ENCODE measurements around the gene PEX14.

PEX14 gene

DNA sequence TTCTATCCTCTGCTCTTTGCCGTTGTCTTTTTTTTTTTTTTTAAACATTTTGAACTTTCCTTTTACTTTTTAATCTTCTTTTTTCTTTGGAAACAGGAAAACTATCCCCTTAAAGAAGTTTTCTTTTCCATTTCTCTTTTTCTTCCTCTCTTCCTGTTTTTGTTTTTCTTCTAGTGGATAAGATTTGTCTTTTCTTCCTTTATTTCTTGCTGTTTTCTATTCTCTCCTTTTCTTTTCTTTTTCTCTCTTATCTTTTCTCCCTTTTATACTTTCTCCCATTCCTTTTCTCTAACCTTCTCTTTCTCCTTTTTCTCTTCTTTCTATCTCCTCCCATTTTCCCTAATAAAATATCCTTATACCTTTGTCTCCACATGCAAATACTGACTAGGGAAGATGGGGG lies 46.2 kb downstream of the PEX14 start:
- DNase-seq: no peak

DNA sequence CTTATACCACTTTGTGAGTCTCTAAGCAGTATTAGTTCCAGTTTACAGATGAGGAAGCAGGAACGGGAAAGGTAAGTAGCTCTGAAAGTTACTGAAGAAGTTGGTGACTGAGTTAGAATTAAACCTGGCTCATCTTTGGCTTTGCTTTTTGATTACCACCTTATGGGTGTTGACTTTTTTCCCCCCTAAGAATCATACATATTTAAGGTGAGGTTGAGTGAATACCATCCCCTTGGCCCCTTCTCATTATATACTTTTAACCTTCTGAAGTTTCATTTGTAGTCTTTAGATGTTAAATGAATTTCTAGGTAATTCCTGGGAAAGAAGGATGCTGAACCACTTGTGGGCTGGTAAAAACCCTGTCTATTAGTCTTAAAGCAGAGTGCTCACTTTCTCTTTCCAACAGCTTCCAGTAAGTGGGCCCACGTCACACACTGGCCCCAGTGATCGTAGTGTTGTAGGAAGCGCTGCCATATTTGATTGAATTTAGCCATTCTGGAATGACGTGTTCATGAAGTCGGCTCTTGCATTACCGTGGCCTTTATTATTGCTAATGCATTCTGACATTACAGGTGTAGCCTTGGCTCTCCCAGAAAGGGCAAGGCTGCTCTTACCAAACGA lies 46.9 kb downstream of the PEX14 start:
- DNase-seq: no peak

DNA sequence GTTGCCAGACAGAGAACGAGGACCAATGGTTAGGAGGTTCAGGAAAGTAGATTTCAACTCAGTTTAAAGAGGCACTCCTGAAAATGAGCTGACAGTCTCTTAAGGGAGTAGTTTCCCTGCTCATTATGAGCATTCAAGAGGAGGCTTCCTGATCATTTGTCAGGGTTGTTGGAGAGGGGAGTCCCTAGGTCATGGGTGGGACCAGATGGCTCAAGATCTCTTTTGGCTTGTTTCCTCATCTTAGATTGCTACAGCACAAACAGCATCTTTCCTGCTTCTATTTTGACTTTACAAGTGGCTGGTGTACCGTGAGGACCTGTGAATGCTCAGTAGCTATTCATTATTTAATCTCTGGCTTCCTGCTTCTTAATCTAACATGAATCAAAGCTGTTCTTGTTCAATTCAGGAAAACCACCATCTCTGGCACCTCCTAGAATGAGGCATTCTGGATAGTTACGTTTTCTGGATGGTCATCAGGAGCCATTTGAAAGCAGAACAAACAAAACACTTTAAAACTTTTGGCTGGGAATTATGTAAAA lies 47.6 kb downstream of the PEX14 start:
- DNase-seq: no peak

DNA sequence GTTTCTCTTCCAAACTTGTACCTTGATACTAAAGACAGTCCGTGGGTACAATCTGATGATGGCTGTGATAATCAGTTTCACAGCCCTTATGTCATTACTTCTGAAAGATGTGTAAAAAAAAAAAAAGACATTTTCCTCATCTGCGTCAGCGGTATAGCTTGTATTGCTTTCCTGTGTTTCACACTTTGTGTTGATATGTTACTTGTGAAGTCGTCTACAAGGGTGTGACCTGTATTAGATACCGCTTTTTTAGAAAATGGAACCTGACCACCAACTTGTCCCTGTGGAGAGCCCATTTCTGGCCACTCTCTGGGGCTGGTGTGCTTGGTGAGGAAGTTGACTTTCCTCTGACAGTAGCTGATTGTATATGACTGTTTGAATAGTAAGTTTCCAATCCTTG lies 50.5 kb downstream of the PEX14 start:
- DNase-seq: no peak

DNA sequence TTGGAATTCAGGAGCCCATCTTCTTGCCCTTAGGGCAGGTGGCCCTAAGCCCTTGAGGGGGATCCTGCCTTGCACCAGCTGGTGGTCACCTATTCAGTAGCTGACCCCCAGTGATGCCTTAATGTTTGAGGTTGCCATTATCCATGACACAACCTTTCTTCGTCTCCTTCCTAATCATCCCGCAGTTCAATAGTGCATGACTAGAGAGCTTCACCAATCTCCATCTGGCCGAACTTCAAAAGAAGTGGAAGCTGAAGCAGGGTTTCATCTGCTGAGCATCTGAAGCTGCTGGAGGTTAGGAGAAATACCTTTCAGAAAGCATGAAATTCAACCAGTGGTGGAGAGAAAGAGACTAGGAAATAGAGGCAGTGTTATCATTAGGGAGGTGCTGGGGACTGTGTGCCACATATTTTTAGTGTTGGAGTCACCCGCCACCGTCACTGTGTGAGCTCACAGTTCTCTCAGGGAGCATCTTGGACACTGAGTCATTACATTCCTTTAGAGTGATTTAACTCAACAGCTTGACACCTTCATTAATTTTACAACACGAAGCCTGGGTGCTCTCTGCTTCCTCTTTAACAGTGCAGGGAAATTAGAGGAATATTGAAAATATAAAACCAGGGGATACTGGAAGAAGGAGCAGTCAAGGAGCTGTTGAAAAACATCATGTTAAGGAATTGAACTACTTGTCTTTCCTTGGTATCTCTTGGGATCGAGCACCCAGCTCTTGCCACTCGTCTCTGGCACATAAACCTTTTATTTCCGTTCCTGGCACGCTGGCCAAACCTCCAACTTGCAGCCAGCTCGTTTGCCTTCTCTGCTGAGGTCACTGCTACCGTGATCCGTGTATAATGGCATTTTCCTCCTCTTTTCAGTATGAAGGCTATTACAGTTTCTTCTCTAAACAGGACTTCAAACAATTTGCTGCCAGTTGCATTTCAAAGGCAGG lies 53.6 kb downstream of the PEX14 start:
- DNase-seq: no peak

DNA sequence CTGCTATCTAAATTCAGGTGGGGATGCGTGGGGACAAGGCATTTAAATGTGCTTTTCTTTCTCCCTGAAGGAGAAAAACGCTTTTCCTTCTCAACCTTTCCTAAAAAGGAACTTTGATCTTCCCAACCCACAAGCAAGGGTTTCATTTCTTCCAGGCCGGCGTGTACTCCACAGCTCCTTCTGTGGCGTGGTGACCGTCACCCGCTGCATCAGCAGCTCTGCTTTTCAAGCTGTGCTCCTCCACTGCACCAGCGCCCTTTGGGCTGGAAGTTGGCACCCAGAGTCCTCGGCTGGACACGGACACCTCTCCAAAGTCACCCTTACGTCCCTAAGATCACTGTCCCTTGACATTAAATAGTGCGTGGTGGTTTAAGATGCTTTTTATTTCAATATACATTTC lies 54.3 kb downstream of the PEX14 start:
- DNase-seq: no peak

DNA sequence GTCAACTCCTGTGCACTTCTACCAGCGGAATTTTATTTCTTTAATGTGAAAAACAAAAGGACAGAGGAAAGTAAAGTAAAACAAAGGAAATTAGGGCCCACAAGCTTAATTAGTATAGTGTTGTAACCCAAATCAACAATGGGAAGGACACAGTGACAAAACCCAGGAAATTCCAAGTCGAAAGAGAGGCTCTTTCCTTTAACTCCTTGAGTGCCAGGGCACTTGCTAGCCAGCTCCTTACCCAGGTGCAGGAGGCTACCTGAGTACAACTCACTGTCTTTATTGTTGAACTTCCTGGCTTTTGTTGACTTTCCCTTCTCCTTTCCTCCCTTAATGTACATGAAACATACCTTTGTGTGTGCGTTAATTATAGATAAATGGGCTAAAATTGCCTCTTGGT lies 55.0 kb downstream of the PEX14 start:
- no peak for DNase-seq

DNA sequence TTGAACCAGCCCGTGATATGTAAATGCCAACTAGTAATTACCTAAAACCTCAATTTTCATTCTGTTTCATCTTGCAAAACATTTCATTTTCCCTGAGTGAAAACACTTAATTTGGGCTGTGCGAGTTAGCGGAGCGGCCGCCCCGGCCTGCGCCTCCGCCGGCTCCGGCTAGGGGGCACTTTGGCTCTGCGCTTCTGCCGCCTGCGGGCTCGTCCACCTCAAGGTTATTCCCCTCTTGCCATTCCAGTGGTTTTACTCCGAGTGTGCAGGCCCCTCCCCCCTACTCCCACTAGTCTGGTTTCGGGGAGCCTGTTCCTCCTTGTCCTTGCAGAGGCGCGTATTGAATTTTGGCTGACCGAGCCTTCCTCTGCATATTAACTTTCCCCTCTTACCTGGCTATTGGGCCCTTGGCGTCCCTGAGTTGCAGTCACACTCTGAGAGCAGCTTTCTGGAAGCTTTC lies 55.6 kb downstream of the PEX14 start:
- DNase-seq: no peak

DNA sequence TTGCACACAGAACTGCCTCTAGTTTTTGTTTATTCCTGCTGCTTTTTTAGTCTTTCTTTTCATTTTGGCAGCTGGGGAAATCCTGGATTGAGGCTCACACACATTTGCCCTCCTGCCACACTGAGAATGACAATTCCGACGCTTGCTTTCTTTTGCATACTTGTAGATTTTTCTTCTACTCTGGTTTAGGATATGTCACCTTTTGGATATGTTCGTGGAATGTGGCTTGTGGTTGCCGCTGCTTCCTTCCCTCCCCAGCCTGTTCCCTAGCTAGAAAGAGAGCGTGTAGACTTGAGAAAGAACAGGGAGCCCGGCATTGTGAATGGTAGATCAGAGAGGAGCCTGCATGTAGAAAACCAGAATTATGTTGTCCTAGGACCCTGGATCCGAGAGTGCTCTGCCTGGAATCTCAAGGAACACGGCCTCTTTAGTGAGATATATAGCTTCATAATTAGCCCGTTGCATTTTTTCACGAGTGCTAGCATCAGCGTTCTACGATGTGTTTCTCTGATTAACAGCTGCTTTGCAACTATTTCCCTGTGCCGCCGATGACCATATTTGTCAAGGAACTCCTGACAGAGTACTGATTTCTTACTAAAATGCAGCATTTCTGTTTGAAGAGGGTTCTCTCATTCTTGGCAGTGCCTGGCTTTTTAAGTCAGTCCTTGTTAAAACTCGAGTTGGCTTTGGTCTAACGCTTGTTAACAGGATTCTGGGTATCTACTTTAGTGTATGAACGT lies 56.2 kb downstream of the PEX14 start:
- DNase-seq: no peak

DNA sequence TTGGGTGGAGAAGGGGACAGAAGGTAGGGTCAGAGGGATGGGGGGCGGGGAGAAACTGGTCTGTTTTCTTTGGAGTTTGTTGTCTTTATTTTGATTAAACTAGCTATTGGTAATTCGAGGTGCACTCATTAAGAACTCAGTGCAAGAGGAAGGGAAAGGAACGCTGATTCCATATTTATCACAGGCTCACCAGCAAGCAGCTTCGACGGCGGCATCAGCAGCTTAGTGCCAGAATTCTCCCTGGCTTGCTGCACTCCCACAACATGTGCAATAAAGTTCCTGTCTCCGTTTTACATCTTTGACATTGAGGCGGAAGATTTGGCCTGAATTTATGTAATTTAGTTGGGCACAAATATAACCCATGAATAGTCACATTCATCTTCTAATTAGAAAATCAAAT lies 57.6 kb downstream of the PEX14 start:
- no peak for DNase-seq

DNA sequence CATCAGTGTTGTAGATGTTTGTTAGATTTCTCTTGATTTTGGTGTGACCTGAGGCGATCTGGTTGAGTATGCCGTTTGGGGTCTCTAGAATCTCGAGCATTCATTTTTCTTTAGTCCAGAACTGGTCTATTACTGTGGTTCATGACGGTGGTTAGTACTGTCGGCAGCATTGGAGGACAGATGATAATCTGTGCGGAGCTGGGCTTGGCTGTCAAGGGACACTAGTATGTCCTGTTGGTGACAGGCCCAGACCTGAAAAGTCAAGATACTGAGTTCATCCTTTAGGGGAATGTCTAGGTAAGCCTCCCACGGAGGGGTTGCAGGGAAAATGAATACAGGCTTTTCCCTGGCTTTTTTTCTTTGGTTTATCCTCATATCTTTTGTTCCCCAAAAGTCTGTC lies 59.8 kb downstream of the PEX14 start:
- no peak for DNase-seq

DNA sequence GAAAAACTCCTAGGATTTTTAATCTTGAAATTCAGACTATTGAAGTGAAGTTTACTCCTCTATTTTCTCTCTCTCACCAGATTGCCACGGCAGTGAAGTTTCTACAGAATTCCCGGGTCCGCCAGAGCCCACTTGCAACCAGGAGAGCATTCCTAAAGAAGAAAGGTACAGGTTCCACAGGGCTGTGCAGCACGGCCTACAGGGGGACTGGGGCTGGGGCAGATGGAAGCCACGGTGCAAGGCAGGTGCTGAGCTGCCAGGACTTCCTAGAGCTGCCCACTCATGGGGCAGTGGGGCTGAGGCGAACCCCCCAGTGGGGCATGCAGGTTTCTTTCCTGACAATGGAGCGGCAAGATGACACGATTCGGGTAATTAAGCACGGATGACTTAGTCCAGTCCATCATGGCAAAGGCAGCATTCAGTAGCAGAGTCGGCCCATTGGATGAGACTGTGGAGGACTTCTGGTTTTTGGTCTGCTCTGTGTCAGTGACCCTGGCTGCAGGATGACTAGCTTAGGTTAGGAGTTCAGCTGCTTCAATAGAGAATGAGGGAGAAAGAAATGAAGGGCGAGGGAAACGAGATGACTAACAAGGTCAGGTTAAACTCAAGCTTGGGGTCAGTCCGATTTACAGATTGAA lies 61.5 kb downstream of the PEX14 start:
- no peak for DNase-seq

DNA sequence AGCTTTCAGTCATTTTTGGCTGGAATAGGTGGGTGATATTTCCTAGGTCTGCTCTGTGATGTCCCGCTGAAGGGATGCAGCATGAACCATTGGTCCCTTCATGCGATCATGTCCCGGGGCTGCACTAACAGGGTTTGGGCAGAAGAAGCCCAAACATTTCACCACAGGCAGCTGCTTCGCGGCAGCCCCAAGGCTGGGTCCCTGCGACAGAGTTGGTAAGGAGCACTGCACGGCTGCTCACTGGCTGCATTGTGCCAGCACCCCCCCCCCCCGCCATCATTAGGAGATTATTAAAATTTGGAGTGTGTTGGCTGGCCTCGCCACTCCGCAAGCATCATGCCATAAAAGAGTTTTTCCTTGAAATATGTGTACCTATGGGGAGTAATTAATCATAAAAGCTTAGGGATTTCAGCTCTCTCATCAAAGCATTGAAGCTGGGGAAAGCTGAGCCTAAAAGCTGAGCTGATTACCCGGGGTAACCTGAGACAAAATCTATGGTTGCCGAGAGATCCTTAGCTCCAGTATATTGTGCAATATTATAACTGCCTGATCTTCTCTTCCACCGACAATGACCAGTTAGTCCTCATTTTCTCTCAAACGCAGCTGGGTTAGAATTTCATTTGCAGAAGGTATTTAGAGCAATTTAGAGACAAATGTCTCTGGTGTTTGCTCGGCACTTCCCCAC lies 62.5 kb downstream of the PEX14 start:
- no peak for DNase-seq

DNA sequence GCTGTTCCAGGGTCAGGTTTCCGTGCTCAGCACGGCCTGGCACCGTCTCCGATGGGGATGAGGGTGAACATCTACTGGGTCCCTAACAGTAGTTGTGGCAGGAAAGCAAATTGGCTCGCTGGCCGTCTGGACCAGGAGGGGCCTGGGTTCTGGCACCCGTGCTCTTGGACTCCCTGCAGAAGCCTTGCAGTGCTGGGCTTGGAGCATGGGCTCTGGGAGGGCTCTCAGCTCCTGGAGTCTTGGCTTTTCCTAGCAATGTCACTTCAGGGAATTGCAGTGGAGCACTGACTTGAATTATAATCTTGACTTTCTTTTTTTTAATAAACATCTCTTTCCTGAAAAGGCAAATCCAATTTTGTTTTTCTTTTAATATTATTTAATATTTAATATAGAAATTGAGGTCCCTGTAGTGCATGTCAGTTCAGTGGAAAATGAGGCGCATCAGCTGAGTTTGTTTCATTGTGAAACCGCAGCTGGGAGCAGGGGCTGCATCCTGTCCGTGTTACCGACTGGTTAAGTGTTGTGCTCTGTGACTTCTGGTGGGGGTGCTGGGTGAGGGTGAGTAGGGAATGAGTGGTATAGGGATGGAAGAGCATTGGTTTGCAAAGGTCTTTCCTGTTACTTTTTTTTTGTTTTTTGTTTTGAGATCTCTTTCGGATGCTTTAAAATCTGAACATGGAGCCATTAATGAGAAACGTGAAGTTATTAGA lies 64.1 kb downstream of the PEX14 start:
- DNase-seq: no peak

DNA sequence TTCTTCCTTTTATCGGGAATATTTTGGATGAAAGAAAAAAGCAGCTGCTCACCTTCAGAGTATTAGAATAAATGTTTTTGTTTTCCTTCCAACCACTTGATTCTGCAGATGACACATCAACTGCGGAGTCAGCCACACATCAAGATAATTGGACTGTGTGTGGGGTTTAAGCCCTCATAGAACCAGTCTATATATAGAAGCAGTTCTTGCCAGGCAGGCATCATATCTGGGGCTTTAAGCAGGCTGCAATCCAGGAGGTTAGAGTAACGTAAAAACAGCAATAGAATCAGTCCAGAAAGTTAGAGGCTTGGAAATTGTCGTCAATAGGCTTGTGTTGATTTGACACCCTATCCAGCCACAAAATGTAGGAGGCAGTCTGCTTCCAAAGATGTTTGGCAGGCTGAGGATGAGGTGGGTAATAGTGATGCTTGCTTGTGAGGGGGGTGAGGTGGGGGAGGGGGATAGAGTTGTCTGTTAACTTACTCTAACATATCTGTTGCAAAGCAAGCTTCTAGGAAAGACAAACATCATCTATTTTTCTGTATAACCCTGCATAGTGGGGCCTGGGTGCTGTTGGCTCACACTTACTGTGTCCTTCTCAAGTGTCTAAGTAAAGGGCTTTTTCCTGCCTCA lies 64.8 kb downstream of the PEX14 start:
- peak; percentile 35 for DNase-seq

DNA sequence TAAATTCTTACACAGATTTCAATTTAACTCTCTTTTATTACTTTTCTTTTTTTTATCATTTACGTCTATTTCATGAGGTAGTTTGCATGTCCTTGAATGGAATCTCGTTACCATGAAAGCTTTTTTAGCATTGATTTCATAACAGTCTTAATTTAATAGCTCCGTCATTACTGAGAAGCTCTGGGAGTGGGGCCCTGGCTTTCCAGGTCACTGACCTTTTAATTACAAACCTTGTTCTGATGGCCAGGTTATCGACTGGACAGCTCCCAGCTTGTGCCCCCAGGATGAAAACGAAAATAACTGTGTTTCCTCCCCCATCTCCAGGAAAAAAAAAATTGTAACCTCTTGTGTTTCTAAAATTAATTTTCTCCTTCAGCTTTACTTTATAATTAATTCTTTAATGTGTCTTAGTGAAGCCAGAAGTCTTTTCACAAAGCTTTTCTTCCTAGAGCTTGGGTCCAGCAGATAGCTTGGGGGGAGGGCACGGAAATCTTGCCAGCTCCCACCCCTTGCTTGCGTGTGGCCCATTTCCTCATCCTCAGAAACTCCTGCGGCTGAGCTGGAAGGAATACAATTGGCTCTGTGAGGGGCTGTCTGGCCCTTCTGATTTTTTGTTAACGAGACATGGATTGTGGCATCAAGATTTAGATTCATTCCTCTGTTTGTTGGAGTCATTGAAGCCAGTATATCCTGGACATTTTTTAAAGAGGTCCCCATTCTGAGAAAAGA lies 65.7 kb downstream of the PEX14 start:
- DNase-seq: no peak

DNA sequence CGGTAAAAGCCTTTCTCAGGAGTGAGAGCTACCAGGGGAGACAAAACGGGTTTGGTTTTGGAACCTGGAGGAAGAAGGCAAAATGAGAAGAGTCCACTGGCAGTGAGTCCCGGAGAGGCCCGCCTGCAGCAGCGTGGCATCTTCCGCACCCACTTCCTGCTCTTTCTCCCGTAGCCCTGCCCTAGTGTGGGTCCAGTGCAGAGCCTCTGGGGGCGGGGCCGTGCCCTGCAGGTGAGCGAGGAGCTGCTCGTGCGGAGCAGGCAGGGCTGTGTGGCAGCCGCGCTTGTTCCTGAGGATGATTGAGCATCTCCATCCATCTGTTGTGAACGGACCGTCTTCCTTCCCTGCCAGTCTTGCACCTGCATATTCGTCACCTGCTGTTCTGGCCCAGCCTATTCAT lies 66.5 kb downstream of the PEX14 start:
- no peak for DNase-seq

DNA sequence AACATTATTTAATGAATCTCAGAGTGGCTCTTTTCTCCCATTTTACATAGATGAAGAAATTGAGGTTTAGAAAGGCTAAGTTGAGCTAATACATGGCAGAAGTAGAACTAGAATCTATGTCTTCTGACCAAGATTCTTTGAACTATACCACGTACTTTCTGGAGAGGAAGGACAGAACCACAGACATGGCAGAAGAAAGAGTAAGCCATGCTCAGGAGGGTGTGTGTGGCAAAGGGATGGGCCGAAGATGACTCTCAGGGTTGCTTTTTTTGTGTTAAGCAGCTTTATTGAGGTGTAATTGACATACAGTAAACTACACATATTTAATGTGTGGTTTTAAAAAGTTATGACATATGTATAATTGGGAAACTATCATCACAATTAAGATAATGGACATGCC lies 69.5 kb downstream of the PEX14 start:
- no peak for DNase-seq

DNA sequence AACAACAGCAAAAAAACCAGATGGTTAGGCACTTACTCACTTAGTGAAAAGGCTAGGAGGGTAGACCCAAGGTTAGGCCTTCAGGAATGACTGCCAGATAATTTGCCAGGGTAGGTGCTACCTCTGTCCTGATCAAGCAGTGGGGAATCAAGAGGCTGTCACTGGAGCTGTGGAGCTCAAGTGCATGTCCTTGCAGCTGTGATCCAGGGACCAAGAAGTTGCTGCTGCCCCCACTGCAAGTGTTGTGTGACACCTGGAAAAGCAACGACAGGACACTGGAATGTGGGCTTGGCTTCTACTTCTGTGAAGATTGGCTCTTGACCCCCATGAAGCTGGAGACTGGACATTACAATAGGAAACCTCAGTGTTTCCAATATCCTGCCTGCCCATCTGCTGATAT lies 72.1 kb downstream of the PEX14 start:
- no peak for DNase-seq

DNA sequence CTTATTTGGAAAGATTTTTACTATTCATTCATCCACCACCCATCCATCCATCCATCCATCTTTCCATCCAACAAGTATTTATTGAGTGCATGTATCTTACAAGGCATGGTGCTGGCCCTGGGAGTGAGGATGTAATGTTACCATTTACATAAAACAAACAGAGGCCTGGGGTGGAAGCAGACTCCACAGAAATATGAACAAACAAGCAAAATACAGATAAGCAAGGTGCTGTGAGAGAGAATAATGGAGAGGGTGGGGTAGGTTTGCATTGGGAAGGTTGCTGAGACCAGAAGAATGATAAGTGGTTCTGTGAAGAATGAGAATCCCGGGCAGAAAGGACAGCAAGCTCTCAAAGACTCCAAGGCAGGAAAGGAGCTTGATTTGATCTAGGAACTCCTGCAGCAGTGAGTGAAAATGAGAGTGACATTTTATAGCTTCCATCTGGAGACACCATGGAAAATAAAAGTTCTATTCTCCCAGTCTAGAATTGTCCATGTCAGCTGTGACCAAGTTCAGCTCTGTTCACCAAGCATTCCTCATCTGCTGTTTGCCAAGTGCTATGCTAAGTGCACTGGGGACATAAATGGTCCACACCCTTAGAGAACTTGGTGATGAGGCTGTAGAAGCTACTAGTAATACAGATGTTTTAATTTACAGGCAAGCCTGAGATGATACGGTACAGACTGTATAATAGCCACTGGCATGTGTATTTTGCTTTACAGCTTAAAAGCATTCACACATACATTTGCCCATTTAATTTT lies 75.3 kb downstream of the PEX14 start:
- no peak for DNase-seq
